NCI-H2227 (cell line): ENCODE data around the gene SPARCL1.
"Not testable (repeated sequence)": the region's sequence is repeated elsewhere in the genome, so short reads cannot be mapped to it uniquely, and the experiment has no call there.

ENCODE experiments used
- DNase-seq: peaks from one replicate; lab custom pipeline; 2025; ENCODE audit not compliant: unreplicated experiment; lab: John Stamatoyannopoulos, UW

SPARCL1 gene

GRCh38 chr4:87446375-87446774, 82.8 kb downstream of the SPARCL1 start:
- DNase-seq, result not testable (repeated sequence)

GRCh38 chr4:87445964-87446363, 83.2 kb downstream of the SPARCL1 start:
- DNase-seq, result no peak

GRCh38 chr4:87444741-87445140, 84.4 kb downstream of the SPARCL1 start:
- no peak for DNase-seq

GRCh38 chr4:87442889-87443288, 86.3 kb downstream of the SPARCL1 start:
- no peak for DNase-seq

DNA sequence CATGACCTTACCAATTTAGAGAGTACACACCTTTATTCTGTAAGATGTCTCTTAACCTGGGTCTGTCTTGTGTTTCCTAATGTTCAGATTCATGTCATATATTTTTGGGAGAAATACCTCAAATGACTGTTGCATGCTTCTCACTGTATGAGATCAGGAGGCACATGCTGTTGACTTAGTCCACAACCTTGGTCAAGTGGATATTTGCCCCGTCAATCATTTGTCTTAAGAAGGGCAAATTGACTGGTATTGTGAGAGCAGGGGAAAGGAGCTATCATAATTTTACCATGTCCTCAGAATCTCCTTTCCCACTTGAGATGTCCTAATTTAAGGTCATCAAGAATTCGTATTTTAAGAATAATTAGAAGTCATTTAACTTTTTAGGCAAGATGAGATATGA, 95.8 kb downstream of the SPARCL1 start:
- DNase-seq, result no peak

DNA sequence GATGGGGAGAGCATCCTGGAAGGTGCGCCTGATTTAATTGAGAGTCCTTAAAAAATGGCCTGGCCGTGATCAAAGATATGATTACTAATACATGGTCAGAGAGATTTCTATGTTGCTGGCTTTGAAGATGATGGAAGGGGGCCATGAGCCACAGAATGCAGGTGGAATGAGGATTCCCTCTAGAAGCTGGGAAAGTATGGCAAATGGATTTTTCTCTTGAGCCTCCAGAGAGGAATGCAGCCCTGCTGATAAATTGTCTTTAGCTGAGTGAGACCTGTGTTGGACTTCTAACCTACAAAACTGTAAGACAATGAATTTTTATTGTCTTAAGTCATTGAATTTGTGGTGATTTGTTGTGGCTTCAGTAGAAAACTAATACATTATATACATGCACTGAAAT, 99.1 kb downstream of the SPARCL1 start:
- no peak for DNase-seq

GRCh38 chr4:87428979-87429378, 100.2 kb downstream of the SPARCL1 start:
- no peak for DNase-seq

DNA sequence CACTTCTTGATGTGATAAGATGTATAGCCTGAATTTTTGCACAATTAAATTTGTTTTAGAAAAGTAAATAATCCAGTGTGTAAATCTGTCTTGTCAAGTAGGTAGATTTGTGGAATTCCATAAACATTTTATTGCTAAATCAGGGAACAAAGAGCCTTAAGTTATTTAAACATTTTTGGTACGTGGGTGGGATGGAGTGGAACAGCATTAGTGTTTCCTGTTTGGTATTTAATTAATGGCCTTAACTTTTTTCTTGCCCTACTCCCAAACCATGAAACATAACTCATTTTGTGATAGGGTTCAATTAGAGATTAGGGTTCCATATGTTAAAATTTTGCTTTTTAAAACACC, 101.7 kb downstream of the SPARCL1 start:
- DNase-seq, result no peak

DNA sequence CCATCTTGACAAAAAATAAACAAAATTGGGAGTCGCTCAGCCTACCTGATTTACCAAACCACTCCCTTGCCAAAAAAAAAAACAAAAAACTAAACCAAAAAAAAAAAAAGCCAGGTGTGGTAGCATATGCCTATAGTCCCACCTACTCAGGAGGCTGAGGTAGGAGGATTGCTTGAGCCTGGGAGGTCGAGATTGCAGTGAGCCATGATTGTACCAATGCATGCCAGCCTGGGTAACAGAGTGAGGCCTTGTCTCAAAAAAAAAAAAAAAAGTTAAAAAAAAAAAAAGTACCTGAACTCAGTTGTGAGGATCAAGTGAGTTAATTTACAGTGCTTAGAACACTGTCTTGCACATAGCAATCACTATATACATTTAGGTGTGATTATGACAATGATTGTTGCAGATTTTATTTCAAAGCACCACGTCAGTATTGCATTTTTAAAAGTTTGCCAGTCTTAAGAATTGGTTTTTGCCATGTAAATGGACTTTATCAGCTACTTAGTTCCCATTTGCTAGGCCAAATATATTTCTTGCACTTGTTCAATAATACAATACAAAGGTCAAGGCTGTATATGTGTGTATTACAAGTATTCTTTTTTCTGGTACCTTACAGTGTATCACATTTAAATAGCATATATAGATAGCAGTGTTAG, 102.2 kb downstream of the SPARCL1 start:
- DNase-seq, result no peak

- no peak for DNase-seq
Observed at GRCh38 chr4:87425711-87426110, 103.5 kb downstream of the SPARCL1 start.

DNA sequence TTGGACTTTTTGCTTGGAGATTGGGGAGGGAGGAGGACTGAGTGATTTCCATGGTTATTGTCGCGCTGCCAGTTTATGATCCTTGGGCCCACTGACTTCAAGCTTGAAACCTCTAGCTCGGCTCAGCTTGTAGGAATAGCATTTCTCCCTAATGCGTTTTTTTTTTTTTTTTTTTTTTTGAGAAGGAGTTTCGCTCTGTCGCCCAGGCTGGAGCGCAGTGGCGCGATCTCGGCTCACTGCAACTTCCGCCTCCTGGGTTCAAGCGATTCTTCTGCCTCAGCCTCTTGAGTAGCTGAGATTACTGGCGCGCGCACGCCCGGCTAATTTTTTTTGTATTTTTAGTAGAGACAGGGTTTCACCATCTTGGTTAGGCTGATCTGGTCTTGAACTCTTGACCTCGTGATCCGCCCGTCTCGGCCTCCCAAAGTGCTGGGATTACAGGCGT, 105.1 kb downstream of the SPARCL1 start:
- not testable (repeated sequence) for DNase-seq
